K562 (cell line): ENCODE measurements around the gene CBX4. TPM values are rescaled to one million over a fixed set of nuclear protein-coding genes. Genes with fewer than 3 reads are reported as not detected.

Experiments
- ATAC-seq: fragments of 200-7000 bp; cut with Tn5 transposase; 3 replicates; pipeline ENCODE4 v1.9.1; 2020; ENCODE audit warnings: moderate library complexity
- BruUV-seq: library from RNA; stranded (reverse); fragments of 400-500 nt; replicated peaks from 2 replicates; lab custom pipeline; 2021; lab: Mats Ljungman, UMichigan
- CTCF ChIA-PET: fragments of 300-600 bp; formaldehyde crosslinking; extraction: SDS; loops from one replicate; lab custom pipeline; 2021; ENCODE audit warnings: low intra/inter-chr PET ratio; lab: Yijun Ruan, JAX
- POLR2A ChIA-PET: fragments of 300-600, 350-650 bp; sonication (Branson Sonifier 250); formaldehyde crosslinking; extraction: SDS; loops from one replicate; lab custom pipeline; 2021; ENCODE audit warnings: antibody characterized with exemption, inconsistent platforms; lab: Yijun Ruan, JAX
- DNase-seq, 4 experiments: peaks; one replicate each; pipeline versions ENCODE4 v3.0.0 to v3.0.0-alpha.2; 2011 to 2018; ENCODE audit warnings: low spot score in 3 of 4, mixed read lengths in 3 of 4; ENCODE audit errors: extremely low read depth in 1 of 4
- FAIRE-seq: peaks from 2 replicates; lab custom pipeline; 2011; peaks lifted over from hg19 to GRCh38; lab: Jason Lieb, UNC
- H2AFZ ChIP-seq: 2 replicates; pipeline ENCODE4 v1.6.0; 2011; ENCODE audit warnings: low read depth, low read length, control low read depth, inconsistent platforms
- H3K27ac ChIP-seq: fragments of 200-600 bp; 3 replicates; pipeline ENCODE4 v1.8.0; 2011; ENCODE audit warnings: low read depth, mild to moderate bottlenecking, control low read depth, inconsistent platforms, low read length, moderate library complexity, mixed read lengths; ENCODE audit errors: extremely low read depth
- H3K27me3 ChIP-seq, 2 experiments: fragments of 300-600 bp in 1 of 2; 2 replicates in 1 of 2; 3 replicates in 1 of 2; pipeline versions ENCODE4 v1.6.0 to v1.8.0; 2011; ENCODE audit warnings: inconsistent platforms in 2 of 2, low read length in 2 of 2, mild to moderate bottlenecking in 1 of 2, mixed read lengths in 1 of 2, moderate library complexity in 1 of 2; ENCODE audit not compliant: control insufficient read depth in 2 of 2, insufficient read depth in 2 of 2
- H3K36me3 ChIP-seq: fragments of 300-600 bp; 3 replicates; pipeline ENCODE4 v1.8.0; 2011; ENCODE audit warnings: mild to moderate bottlenecking, low read length, inconsistent platforms; ENCODE audit not compliant: control insufficient read depth, insufficient read depth
- H3K4me1 ChIP-seq, 2 experiments: fragments of 200-600 bp in 1 of 2; replicated peaks in 1 of 2; 2 replicates in 1 of 2; 3 replicates in 1 of 2; pipeline versions ENCODE4 v1.5.1 to v1.8.0; 2011; ENCODE audit warnings: inconsistent platforms in 2 of 2, low read length in 2 of 2, mild to moderate bottlenecking in 1 of 2, mixed read lengths in 1 of 2, moderate library complexity in 1 of 2; ENCODE audit not compliant: control insufficient read depth in 2 of 2, insufficient read depth in 2 of 2
- H3K4me2 ChIP-seq: 2 replicates; pipeline ENCODE4 v1.6.1; 2011; ENCODE audit warnings: low read length, control low read depth, inconsistent platforms, mixed read lengths; ENCODE audit not compliant: insufficient read depth
- H3K4me3 ChIP-seq: fragments of 200-600 bp; sonication (generic), shearing (Covaris generic); 2 replicates; pipeline ENCODE4 v1.5.1; 2016; ENCODE audit warnings: control low read depth, inconsistent platforms
- H3K79me2 ChIP-seq: fragments of 200-600 bp; 3 replicates; pipeline ENCODE4 v1.8.0; 2011; ENCODE audit warnings: low read length, inconsistent platforms; ENCODE audit not compliant: control insufficient read depth, insufficient read depth
- H3K9ac ChIP-seq, 2 experiments: 2 replicates each; pipeline versions ENCODE4 v1.6.0 to v1.6.1; 2011; ENCODE audit warnings: low read depth in 2 of 2, low read length in 2 of 2, control low read depth in 1 of 2, inconsistent platforms in 1 of 2, mild to moderate bottlenecking in 1 of 2, mixed read lengths in 1 of 2; ENCODE audit not compliant: insufficient read depth in 1 of 2
- H3K9me1 ChIP-seq: one replicate; pipeline ENCODE4 v1.6.0; 2011; ENCODE audit warnings: inconsistent platforms, mild to moderate bottlenecking, low read length, moderate library complexity; ENCODE audit not compliant: control insufficient read depth, insufficient read depth
- H3K9me3 ChIP-seq: replicated peaks from 2 replicates; pipeline ENCODE4 v1.5.1; 2011; ENCODE audit warnings: low read depth, low read length, inconsistent platforms; ENCODE audit not compliant: control insufficient read depth, insufficient read depth
- H4K20me1 ChIP-seq: replicated peaks from 2 replicates; pipeline ENCODE4 v1.6.1; 2011; ENCODE audit warnings: low read length, inconsistent platforms, mixed read lengths; ENCODE audit not compliant: control insufficient read depth, insufficient read depth
- BRD4 ChIP-seq: fragments of 200-600 bp; sonication (generic); IDR thresholded peaks from 2 replicates; pipeline ENCODE4 v1.6.1; 2017; ENCODE audit warnings: inconsistent platforms
- GTF2A2 ChIP-seq: IDR thresholded peaks from 2 replicates; pipeline ENCODE4 v1.6.1; 2016; ENCODE audit warnings: mild to moderate bottlenecking, missing genetic modification characterization, missing compliant biosample characterization
- ILK ChIP-seq: fragments of 450-650 bp; IDR thresholded peaks from 2 replicates; pipeline ENCODE4 v1.6.1; 2016; ENCODE audit warnings: missing genetic modification characterization, low read depth, mild to moderate bottlenecking, missing compliant biosample characterization, moderate library complexity, borderline replicate concordance
- IRF1 ChIP-seq: sonication (generic); formaldehyde crosslinking; IDR thresholded peaks from 2 replicates; pipeline ENCODE4 v1.8.0; 2022; ENCODE audit warnings: missing genetic modification reagents, mild to moderate bottlenecking, borderline replicate concordance
- MBD2 ChIP-seq: sonication (generic); IDR thresholded peaks from 2 replicates; pipeline ENCODE4 v1.6.1; 2016; ENCODE audit warnings: low read depth, borderline replicate concordance
- NCOR1 ChIP-seq: fragments of 450-650 bp; IDR thresholded peaks from 2 replicates; pipeline ENCODE4 v1.6.1; 2016; ENCODE audit warnings: mild to moderate bottlenecking, moderate library complexity
- NFIX ChIP-seq: fragments of 250-450 bp; sonication (Bioruptor Pico); IDR thresholded peaks from 2 replicates; pipeline ENCODE4 v1.4.0; 2020; ENCODE audit warnings: low read depth, mild to moderate bottlenecking, moderate library complexity
- OTX1 ChIP-seq: fragments of 450-650 bp; formaldehyde crosslinking; IDR thresholded peaks from 2 replicates; pipeline ENCODE4 v1.4.0; 2022; ENCODE audit warnings: mild to moderate bottlenecking
- SIN3B ChIP-seq: fragments of 450-650 bp; IDR thresholded peaks from 2 replicates; pipeline ENCODE4 v1.6.1; 2017; ENCODE audit warnings: low read depth, mild to moderate bottlenecking, moderate library complexity
- STAG1 ChIP-seq: sonication (generic); formaldehyde crosslinking; IDR thresholded peaks from 2 replicates; pipeline ENCODE4 v1.5.0; 2020; ENCODE audit warnings: missing genetic modification reagents, borderline replicate concordance
- TAF9B ChIP-seq: fragments of 450-650 bp; IDR thresholded peaks from 2 replicates; pipeline ENCODE4 v1.6.1; 2018; ENCODE audit warnings: mild to moderate bottlenecking; ENCODE audit not compliant: partially characterized antibody
- ZNF384 ChIP-seq: IDR thresholded peaks from 2 replicates; pipeline ENCODE4 v1.6.1; 2012; ENCODE audit warnings: low read depth, low read length, improper control_type of control experiment
- ZNF445 ChIP-seq: fragments of 250-450 bp; sonication (Bioruptor Pico); IDR thresholded peaks from 2 replicates; pipeline ENCODE4 v1.4.0; 2020; ENCODE audit warnings: low read depth, mild to moderate bottlenecking, moderate library complexity
- WGBS: fragments of 100-300 bp; shearing (Covaris generic); methylation state at CpG from one replicate; pipeline ENCODE4 v1.1.6; 2016; ENCODE audit warnings: low coverage, mixed read lengths; ENCODE audit not compliant: insufficient coverage; ENCODE audit errors: missing lambda C conversion rate; 5-methylcytosine and 5-hydroxymethylcytosine counted together
- in situ Hi-C: fragments of 300-500 bp; cut with MboI; formaldehyde crosslinking; loops from 4 replicates; pipeline ENCODE4 v1.15.0; 2018; ENCODE audit warnings: inconsistent platforms, mixed read lengths
- intact Hi-C: fragments of 100-400 bp; cut with micrococcal nuclease; formaldehyde crosslinking; loops from 2 replicates; pipeline ENCODE4 v1.14.2; 2022
- polyA plus RNA-seq, 8 experiments: library from polyadenylated mRNA; depleted of rRNA in 4 of 8; stranded (reverse) in 5 of 8; unstranded in 3 of 8; fragments of >200 nt; fragmentation: Nextera tagmentation in 2 of 8; fragmentation: Illumina TruSeq in 1 of 8; extraction: Ambion mirVana in 2 of 8; extraction: Trizol in 1 of 8; gene quantifications; 2 replicates each; pipeline versions ENCODE4 v1.2.1 to v1.2.3, GENCODE V29; 2011 to 2014; ENCODE audit warnings: inconsistent platforms in 1 of 8, missing spikeins in 1 of 8
- total RNA-seq, 7 experiments: library from RNA; depleted of rRNA in 6 of 7; stranded (reverse); fragments of >200 nt in 6 of 7; fragmentation: Illumina TruSeq in 2 of 7; extraction: Trizol in 2 of 7; gene quantifications; 2 replicates each; pipeline versions ENCODE4 v1.2.1 to v1.2.3, GENCODE V29; 2011 to 2021; ENCODE audit warnings: low replicate concordance in 1 of 7

CBX4 gene
- total and polyA plus RNA-seq, 9 of the 15 experiments (the other 6 are each of a cell fraction or from before 2014, with no cell fraction given) = 0.98 to 50.5 (median 10.0) TPM

DNA sequence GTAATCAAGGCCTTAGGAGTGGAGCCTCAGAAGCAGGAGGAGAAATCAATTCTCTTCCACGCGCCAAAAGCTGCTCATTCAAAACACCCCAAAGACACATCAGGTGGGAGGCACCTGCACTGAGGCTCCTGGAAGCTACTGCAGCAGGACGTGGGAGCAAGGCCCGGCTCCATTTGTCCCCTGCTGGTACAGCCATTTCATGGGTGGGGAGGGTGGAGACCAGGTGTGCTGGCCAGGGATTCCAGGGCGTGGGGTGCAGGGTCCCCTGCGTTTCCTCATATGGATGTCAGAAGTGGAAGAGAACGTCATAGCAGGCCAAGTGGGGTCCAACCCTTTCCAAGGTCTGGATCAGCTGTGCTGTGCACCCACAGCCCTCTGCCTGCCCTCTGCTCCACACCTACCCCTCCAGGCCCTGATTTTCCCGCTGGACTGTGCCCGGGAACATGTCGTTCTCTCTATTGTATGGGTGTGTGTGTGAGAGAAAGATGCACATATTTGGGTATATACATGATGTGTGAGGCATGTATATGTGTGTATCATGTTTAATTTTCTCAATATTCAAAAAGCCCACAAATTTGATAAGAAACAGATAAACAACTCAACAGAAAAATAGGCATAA is 39.2 kb upstream of the CBX4 start:
- Histone ChIP-seq H3K79me2 (no peaks in the 10 kb centered on the region), H3K4me2 (no peak overlapping the region), H3K4me3 (no peak overlapping the region), H3K9ac (peak overlapping the region in 1 of 2 experiments; percentile 71; a peak in 2 of 4 replicates), H3K27me3 (peaks cover 19 to 28% of the 10 kb centered on the region in 2 experiments), H3K9me1 (no peaks in the 10 kb centered on the region), H3K27ac (no peak overlapping the region), H4K20me1 (no peaks in the 10 kb centered on the region), H2AFZ (no peak overlapping the region), H3K4me1 (no peaks in the 10 kb centered on the region; a peak in 1 of 5 replicates), H3K9me3 (no peaks in the 10 kb centered on the region; the same call in 1 of the 2 replicates), H3K36me3 (no peaks in the 10 kb centered on the region)
- intact Hi-C loops (no loop called here), in situ Hi-C loops (no loop called here)
- no peak for ATAC-seq
- DNase-seq = no peak
- FAIRE-seq = no peak
- BruUV-seq = no TSS peak
- TF ChIP-seq STAG1 (CRISPR knock-in tag) = no peak
- TF ChIP-seq MBD2 = no peak
- TF ChIP-seq IRF1 (CRISPR knock-in tag) = no peak
- TF ChIP-seq NCOR1 = no peak
- no peak for TF ChIP-seq ZNF445
- TF ChIP-seq GTF2A2 (tag) = no peak
- no peak for TF ChIP-seq NFIX (CRISPR knock-in tag)
- no peak for TF ChIP-seq ILK (tag)
- no peak for TF ChIP-seq SIN3B
- no peak for TF ChIP-seq OTX1
- TF ChIP-seq ZNF384 = no peak
- no peak for TF ChIP-seq BRD4
- no peak for TF ChIP-seq TAF9B
- CTCF ChIA-PET = no interaction called here
- 8% methylated on average over 10 of the region's 10 CpGs for WGBS
- POLR2A ChIA-PET = interaction anchor here (0.6 to 2.2 kb wide), 2 partner anchors 11 to 150 kb away, joined by 3 to 7 read pairs; no protein-coding TSS in a partner anchor
